HepG2 (cell line): Measurements from ENCODE around the gene SOX8. TPM values are rescaled to one million over a fixed set of nuclear protein-coding genes. Genes with fewer than 3 reads are reported as not detected.

ENCODE experiments used
- ATAC-seq: fragments of 200-7000 bp; cut with Tn5 transposase; 3 replicates; pipeline ENCODE4 v1.9.1; 2020; ENCODE audit warnings: mild to moderate bottlenecking, moderate library complexity
- BruUV-seq: library from RNA; stranded (reverse); fragments of 400-500 nt; replicated peaks from 2 replicates; lab custom pipeline; 2021; lab: Mats Ljungman, UMichigan
- CTCF ChIA-PET: fragments of 300-600 bp; formaldehyde crosslinking; extraction: SDS; loops from one replicate; lab custom pipeline; 2021; ENCODE audit warnings: low total read pairs, inconsistent platforms, low intra/inter-chr PET ratio; lab: Yijun Ruan, JAX
- POLR2A ChIA-PET: fragments of 350-600 bp; sonication (Branson Sonifier 250); formaldehyde crosslinking; loops from one replicate; lab custom pipeline; 2020; ENCODE audit warnings: antibody characterized with exemption, inconsistent platforms; lab: Yijun Ruan, JAX
- DNase-seq: peaks from one replicate; pipeline ENCODE4 v3.0.0-alpha.2; 2015; ENCODE audit warnings: low spot score
- FAIRE-seq: peaks from 3 replicates; lab custom pipeline; 2011; peaks lifted over from hg19 to GRCh38; lab: Jason Lieb, UNC
- H2AFZ ChIP-seq: one replicate; pipeline ENCODE4 v1.6.1; 2011; ENCODE audit warnings: low read length, inconsistent platforms
- H3K27ac ChIP-seq: fragments of 300-600 bp; 3 replicates; pipeline ENCODE4 v1.8.0; 2011; ENCODE audit warnings: mixed run types, mild to moderate bottlenecking, mixed read lengths, low read length, inconsistent platforms; ENCODE audit not compliant: insufficient read depth; ENCODE audit errors: extremely low read length
- H3K27me3 ChIP-seq, 2 experiments: fragments of 200-600 bp in 1 of 2; 2 replicates in 1 of 2; 3 replicates in 1 of 2; pipeline versions ENCODE4 v1.6.0 to v1.8.0; 2011; ENCODE audit warnings: low read length in 2 of 2, mild to moderate bottlenecking in 2 of 2, moderate library complexity in 2 of 2, inconsistent platforms in 1 of 2; ENCODE audit not compliant: insufficient read depth in 2 of 2, control insufficient read depth in 1 of 2
- H3K36me3 ChIP-seq, 2 experiments: fragments of 200-600 bp in 1 of 2; replicated peaks in 1 of 2; 2 replicates in 1 of 2; 3 replicates in 1 of 2; pipeline versions ENCODE4 v1.5.1 to v1.8.0; 2011; ENCODE audit warnings: low read length in 2 of 2, inconsistent platforms in 1 of 2; ENCODE audit not compliant: insufficient read depth in 2 of 2, control insufficient read depth in 1 of 2
- H3K4me1 ChIP-seq: 2 replicates; pipeline ENCODE4 v1.5.1; 2012; ENCODE audit warnings: low read length, inconsistent platforms; ENCODE audit not compliant: insufficient read depth
- H3K4me2 ChIP-seq: 2 replicates; pipeline ENCODE4 v1.6.0; 2011; ENCODE audit warnings: low read depth, low read length, inconsistent platforms
- H3K4me3 ChIP-seq, 3 experiments: fragments of 200-600 bp in 1 of 3; sonication (generic), shearing (Covaris generic) in 1 of 3; replicated peaks in 1 of 3; 2 replicates each; pipeline ENCODE4 v1.5.1; 2011 to 2016; ENCODE audit warnings: low read length in 3 of 3, inconsistent platforms in 2 of 3, low read depth in 2 of 3, mild to moderate bottlenecking in 2 of 3, control low read depth in 1 of 3, mixed read lengths in 1 of 3; ENCODE audit not compliant: insufficient read depth in 1 of 3
- H3K79me2 ChIP-seq: one replicate; pipeline ENCODE4 v1.6.1; 2011; ENCODE audit warnings: low read length, inconsistent platforms; ENCODE audit not compliant: insufficient read depth
- H3K9ac ChIP-seq: 2 replicates; pipeline ENCODE4 v1.6.0; 2011; ENCODE audit warnings: mild to moderate bottlenecking, low read depth, low read length, inconsistent platforms; ENCODE audit not compliant: insufficient read depth
- H3K9me3 ChIP-seq: 2 replicates; pipeline ENCODE4 v1.5.1; 2012; ENCODE audit warnings: mild to moderate bottlenecking, low read length
- H4K20me1 ChIP-seq: 2 replicates; pipeline ENCODE4 v1.6.0; 2011; ENCODE audit warnings: inconsistent platforms, mild to moderate bottlenecking, low read length, moderate library complexity; ENCODE audit not compliant: insufficient read depth
- NFE2 ChIP-seq: sonication (generic); formaldehyde crosslinking; IDR thresholded peaks from 2 replicates; pipeline ENCODE4 v1.4.0; 2020; ENCODE audit warnings: missing genetic modification reagents
- PCBP2 ChIP-seq: fragments of 200-400 bp; formaldehyde crosslinking; optimal IDR thresholded peaks from 2 replicates; pipeline ENCODE3; 2018; ENCODE audit warnings: low read length, low read depth; ENCODE audit not compliant: poor library complexity, severe bottlenecking
- SUZ12 ChIP-seq: fragments of 150-350 bp; IDR thresholded peaks from 2 replicates; pipeline ENCODE4 v1.6.1; 2014; ENCODE audit warnings: low read depth, low read length
- WGBS: methylation state at CpG from one replicate; pipeline ENCODE4 v1.1.6; 2017; ENCODE audit warnings: low lambda C conversion rate; 5-methylcytosine and 5-hydroxymethylcytosine counted together
- in situ Hi-C: cut with HindIII; loops from 2 replicates; pipeline ENCODE4 v1.10.0; 2017; ENCODE audit warnings: low pct_unique_long_range_greater_than_20kb; ENCODE audit not compliant: extremely low pct_ligation_motif_present
- intact Hi-C: fragments of 100-400 bp; cut with micrococcal nuclease; formaldehyde crosslinking; loops from one replicate; pipeline ENCODE4 v1.10.0; 2022; ENCODE audit not compliant: unreplicated experiment
- polyA plus RNA-seq, 8 experiments: library from polyadenylated mRNA; depleted of rRNA in 3 of 8; stranded (reverse) in 7 of 8; unstranded in 1 of 8; fragments of >200 nt; fragmentation: Illumina TruSeq in 4 of 8; extraction: Trizol in 4 of 8; gene quantifications; 2 replicates each; pipeline versions ENCODE4 v1.2.1 to v1.2.3, GENCODE V29; 2011 to 2016; ENCODE audit warnings: low read depth in 4 of 8, missing spikeins in 1 of 8, mixed read lengths in 1 of 8; ENCODE audit not compliant: insufficient read depth in 1 of 8
- total RNA-seq, 5 experiments: library from RNA; depleted of rRNA; stranded (reverse); fragments of >200 nt; fragmentation: Illumina TruSeq; extraction: Trizol; gene quantifications; 2 replicates each; pipeline ENCODE4 v1.2.3, GENCODE V29; 2016; ENCODE audit warnings: low read depth in 1 of 5
- TF ChIP-seq, protein P1 (sequence below): sonication (generic); formaldehyde crosslinking; IDR thresholded peaks from 2 replicates; pipeline ENCODE4 v1.5.1; 2020; ENCODE audit warnings: mild to moderate bottlenecking, missing genetic modification reagents, moderate library complexity
- TF ChIP-seq, protein P2 (sequence below): sonication (generic); formaldehyde crosslinking; IDR thresholded peaks from 2 replicates; pipeline ENCODE4 v1.5.1; 2020; ENCODE audit warnings: missing genetic modification reagents, mild to moderate bottlenecking, borderline replicate concordance

The SOX8 gene
- total and polyA plus RNA-seq, 2 of the 13 experiments (the other 11 are each of a cell fraction or from before 2014, with no cell fraction given) = 0.20 to 0.28 TPM

DNA sequence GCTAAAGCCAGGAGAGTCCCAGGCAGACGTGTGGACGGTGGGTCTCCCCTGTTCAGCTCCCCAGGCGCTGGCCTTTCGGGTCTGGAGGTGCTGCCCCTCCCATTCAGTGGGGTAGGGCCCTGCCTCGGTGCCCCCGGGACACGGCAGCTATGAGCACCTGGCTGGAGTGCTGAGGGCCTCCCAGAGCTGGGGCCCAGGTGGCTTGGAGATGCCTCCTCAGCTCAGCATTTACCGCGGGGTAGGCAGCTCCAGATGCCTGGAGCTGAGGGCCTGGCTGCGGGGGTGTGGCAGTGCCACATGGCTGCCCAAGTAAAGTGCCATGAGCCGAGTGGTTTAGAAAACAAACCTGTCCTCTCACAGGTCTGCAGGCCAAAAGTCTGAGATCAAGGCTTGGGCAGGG lies 19.5 kb downstream of the SOX8 start:
- Histone ChIP-seq H3K27ac (no peak overlapping the region), H4K20me1 (peaks cover 4% of the 10 kb centered on the region; the same call in 1 of the 2 replicates), H3K36me3 (no peaks in the 10 kb centered on the region), H3K4me1 (no peaks in the 10 kb centered on the region), H3K9ac (no peak overlapping the region), H3K9me3 (no peaks in the 10 kb centered on the region), H3K27me3 (peaks cover 35 to 87% of the 10 kb centered on the region in 2 experiments), H2AFZ (no peak overlapping the region), H3K79me2 (no peaks in the 10 kb centered on the region), H3K4me2 (no peak overlapping the region), H3K4me3 (no peak overlapping the region)
- DNase-seq (no peak), ATAC-seq (no peak), FAIRE-seq (no peak)
- ChIA-PET POLR2A (no interaction called here), CTCF (no interaction called here)
- WGBS = 16% methylated on average over 5 of the region's 11 CpGs
- in situ Hi-C loops = no loop called here
- intact Hi-C loops = no loop called here
- BruUV-seq = no TSS peak
- TF ChIP-seq, protein P1, sequence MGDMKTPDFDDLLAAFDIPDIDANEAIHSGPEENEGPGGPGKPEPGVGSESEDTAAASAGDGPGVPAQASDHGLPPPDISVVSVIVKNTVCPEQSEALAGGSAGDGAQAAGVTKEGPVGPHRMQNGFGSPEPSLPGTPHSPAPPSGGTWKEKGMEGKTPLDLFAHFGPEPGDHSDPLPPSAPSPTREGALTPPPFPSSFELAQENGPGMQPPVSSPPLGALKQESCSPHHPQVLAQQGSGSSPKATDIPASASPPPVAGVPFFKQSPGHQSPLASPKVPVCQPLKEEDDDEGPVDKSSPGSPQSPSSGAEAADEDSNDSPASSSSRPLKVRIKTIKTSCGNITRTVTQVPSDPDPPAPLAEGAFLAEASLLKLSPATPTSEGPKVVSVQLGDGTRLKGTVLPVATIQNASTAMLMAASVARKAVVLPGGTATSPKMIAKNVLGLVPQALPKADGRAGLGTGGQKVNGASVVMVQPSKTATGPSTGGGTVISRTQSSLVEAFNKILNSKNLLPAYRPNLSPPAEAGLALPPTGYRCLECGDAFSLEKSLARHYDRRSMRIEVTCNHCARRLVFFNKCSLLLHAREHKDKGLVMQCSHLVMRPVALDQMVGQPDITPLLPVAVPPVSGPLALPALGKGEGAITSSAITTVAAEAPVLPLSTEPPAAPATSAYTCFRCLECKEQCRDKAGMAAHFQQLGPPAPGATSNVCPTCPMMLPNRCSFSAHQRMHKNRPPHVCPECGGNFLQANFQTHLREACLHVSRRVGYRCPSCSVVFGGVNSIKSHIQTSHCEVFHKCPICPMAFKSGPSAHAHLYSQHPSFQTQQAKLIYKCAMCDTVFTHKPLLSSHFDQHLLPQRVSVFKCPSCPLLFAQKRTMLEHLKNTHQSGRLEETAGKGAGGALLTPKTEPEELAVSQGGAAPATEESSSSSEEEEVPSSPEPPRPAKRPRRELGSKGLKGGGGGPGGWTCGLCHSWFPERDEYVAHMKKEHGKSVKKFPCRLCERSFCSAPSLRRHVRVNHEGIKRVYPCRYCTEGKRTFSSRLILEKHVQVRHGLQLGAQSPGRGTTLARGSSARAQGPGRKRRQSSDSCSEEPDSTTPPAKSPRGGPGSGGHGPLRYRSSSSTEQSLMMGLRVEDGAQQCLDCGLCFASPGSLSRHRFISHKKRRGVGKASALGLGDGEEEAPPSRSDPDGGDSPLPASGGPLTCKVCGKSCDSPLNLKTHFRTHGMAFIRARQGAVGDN (CRISPR knock-in tag) = no peak
- TF ChIP-seq PCBP2 (no peak), SUZ12 (no peak), NFE2 (CRISPR knock-in tag) (no peak)
- TF ChIP-seq, protein P2, sequence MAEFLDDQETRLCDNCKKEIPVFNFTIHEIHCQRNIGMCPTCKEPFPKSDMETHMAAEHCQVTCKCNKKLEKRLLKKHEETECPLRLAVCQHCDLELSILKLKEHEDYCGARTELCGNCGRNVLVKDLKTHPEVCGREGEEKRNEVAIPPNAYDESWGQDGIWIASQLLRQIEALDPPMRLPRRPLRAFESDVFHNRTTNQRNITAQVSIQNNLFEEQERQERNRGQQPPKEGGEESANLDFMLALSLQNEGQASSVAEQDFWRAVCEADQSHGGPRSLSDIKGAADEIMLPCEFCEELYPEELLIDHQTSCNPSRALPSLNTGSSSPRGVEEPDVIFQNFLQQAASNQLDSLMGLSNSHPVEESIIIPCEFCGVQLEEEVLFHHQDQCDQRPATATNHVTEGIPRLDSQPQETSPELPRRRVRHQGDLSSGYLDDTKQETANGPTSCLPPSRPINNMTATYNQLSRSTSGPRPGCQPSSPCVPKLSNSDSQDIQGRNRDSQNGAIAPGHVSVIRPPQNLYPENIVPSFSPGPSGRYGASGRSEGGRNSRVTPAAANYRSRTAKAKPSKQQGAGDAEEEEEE = no peak
